Endometrium (tissue), 2 donors: ENCODE data around the gene ATF4.
"Not testable (repeated sequence)": the region's sequence is repeated elsewhere in the genome, so short reads cannot be mapped to it uniquely, and the experiment has no call there.

Experiments
- FAIRE-seq: peaks from 2 replicates; lab custom pipeline; 2012; peaks lifted over from hg19 to GRCh38; lab: Jason Lieb, UNC
- donor health status: control.
- donor health status: control.

The ATF4 gene

DNA sequence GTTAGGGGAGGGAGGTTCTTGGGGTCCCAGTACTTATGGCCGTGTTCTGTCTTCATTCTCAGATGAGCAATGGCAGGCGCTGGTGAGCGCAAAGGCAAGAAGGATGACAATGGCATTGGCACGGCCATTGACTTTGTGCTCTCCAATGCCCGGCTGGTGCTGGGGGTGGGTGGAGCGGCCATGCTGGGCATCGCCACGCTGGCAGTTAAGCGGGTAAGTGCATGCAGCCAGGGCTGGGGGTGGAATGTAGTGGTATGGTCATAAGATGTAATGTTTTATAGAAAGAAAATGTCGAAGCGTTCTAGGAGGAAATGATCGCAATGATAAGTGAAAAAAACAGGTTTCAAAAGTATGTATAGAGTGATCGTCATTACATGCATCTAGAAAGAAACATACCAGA lies 9.1 kb upstream of the ATF4 start:
- FAIRE-seq: no peak

DNA sequence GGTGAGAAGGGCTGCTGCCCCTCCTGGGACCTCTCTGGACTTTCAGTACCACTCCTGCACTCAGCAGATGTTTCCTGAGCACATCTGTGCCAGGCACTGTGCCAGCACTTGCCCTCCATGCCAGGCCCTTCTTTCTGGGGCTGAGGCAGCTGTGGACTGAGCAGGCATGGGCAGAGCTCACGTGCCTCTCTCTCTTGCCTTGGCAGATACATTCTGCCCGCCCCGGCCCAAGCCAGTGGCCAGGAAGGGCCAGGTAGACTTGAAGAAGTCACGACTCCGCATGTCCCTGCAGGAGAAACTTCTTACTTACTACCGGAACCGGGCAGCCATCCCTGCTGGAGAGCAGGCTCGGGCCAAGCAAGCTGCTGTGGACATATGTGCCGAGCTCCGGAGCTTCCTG lies 8.3 kb upstream of the ATF4 start:
- FAIRE-seq: no peak

DNA sequence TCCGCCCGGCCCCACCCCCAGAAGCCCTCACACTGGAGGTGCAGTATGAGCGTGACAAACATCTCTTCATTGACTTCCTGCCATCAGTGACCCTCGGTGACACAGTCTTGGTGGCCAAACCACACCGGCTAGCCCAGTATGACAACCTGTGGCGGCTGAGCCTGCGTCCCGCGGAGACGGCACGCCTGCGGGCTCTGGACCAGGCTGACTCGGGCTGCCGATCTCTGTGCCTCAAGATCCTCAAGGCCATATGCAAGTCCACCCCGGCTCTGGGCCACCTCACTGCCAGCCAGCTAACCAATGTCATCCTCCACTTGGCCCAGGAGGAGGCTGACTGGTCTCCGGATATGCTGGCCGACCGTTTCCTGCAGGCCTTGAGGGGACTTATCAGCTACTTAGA lies 6.6 kb upstream of the ATF4 start:
- no peak for FAIRE-seq

DNA sequence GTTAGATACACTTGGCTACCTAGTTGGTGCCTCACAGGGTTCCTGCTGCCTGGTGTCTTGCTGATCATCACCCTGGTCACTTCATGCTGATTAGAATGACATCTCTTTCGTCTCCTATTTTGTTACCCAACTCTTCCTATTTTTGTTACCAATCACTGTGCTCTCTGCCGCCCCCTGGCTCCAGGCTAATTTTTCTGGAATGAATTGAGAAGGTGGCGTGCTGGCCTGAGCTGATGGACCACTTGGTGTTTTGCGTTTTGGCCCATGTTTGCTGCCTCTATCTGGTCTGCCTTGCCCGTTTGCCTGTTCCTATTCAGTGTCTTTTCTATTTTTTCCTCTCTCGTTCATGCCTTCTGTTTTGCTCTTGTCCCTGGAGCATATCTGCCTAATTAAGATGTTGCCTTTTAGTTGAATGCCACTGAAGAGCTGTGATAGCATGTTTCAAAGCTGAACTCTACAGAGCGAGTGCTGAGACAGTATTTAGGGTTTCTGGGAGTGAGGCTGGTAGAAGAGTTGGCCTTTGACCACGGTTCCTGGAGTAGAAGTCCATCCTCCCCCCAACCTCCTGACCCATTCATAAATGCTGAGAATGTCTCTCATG lies 5.9 kb upstream of the ATF4 start:
- FAIRE-seq: no peak

DNA sequence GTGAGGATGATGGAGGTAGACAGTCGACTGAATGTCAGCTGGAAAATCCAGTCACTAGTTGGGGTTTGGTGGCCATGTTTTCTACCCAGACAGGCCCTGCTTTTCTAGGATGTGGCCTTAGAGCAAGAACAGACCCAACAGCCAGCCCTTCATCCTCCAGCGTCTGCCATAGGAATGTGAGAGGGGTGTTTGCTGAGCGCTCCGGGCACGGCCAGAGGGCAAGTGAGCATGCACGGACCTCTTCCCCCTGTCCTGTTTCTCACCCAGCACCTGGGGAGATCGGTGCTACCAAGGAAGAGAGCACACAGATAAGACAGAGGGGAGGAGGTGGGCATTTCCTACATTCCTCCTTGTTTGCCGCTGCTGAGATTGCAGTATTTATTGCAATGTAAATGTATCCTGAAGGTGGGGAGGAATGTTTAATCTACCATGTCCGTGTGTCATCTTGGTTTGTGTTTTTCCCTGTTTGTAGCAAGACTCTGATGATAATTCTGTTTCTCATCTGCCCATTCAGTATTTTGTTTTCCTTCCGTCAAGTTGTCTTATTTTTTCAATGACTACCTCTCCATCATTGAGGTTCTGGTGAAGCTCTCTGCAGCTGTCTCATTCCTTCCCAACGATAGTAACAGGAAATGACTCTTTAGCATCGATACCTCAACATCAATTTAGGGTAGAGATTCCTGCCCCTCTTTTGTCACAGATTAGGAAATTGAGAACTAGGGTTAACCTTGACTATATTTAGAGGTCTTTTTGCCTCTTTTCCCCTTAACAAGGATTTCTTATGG lies 4.9 kb upstream of the ATF4 start:
- FAIRE-seq: no peak

- no peak for FAIRE-seq
These were observed 2.9 kb upstream of the ATF4 start for GRCh38 chr22:39517470-39517869.

DNA sequence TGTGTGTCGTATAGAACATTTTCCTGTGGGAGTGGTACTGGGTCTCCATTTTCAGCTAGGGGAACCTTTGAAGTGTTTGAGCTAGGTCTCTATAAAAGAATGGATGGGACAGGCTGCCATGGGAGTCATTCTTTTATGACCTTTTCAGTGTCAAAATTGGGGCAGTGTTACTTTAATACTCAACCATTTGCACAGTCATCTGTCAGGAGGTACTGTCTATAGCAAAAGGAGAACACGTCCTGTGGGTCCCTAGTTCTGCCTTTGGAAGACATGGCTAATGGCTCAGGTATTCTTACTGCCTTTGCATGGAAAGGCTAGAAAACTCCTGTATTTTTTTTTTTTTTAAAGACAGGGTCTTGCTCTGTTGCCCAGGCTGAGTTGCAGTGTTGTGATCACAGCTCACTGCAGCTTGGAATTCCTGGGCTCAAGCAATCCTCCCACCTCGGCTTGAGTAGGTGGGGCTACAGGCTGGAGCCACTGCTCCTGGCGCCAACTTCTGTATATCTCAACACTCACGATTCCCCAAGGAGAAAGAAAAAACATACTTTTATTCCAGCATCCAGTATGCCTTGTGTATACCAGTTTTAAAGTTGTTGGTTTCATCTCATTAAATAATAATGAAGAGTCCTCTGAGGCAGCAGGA lies 2.1 kb upstream of the ATF4 start:
- FAIRE-seq: no peak

- no peak for FAIRE-seq
These were observed 1.2 kb upstream of the ATF4 start for GRCh38 chr22:39518996-39519680.

DNA sequence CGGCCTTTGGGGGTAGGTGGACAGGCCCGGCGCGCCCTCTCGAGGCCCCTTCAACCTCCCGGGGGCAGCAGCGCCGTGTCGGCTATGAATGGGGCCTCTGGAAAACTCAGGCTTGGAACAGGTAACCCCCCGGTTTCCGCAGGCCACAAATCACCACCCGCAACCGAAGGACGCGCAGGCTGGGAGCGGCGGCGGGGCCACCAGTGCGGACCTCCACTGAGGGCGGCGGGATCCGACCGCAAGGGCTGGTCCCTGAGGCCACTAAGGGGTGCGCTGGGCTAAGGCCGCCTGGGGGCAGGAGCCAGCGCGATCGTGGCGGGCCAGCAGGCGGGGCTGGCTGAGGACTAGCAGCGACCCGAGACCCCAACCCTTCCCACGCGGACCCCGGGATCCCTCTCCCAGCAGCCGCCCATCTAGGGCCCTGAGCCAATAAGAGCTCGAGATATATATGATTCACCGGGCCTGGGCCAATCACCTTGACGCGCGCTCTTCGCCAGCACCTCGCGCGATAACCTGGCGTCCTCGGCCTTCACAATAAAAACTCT lies 609 bp upstream of the ATF4 start:
- peak; percentile 96 for FAIRE-seq

DNA sequence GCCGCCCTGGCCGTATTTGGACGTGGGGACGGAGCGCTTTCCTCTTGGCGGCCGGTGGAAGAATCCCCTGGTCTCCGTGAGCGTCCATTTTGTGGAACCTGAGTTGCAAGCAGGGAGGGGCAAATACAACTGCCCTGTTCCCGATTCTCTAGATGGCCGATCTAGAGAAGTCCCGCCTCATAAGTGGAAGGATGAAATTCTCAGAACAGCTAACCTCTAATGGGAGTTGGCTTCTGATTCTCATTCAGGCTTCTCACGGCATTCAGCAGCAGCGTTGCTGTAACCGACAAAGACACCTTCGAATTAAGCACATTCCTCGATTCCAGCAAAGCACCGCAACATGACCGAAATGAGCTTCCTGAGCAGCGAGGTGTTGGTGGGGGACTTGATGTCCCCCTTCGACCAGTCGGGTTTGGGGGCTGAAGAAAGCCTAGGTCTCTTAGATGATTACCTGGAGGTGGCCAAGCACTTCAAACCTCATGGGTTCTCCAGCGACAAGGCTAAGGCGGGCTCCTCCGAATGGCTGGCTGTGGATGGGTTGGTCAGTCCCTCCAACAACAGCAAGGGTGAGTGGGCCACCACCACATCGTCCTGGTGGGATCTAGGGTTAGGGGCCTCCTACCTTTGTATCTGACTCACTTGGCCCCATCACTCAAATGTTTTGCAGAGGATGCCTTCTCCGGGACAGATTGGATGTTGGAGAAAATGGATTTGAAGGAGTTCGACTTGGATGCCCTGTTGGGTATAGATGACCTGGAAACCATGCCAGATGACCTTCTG lies 934 bp downstream of the ATF4 start:
- FAIRE-seq: not testable (repeated sequence)

DNA sequence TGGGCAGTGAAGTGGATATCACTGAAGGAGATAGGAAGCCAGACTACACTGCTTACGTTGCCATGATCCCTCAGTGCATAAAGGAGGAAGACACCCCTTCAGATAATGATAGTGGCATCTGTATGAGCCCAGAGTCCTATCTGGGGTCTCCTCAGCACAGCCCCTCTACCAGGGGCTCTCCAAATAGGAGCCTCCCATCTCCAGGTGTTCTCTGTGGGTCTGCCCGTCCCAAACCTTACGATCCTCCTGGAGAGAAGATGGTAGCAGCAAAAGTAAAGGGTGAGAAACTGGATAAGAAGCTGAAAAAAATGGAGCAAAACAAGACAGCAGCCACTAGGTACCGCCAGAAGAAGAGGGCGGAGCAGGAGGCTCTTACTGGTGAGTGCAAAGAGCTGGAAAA lies 1.7 kb downstream of the ATF4 start:
- FAIRE-seq: peak; percentile 21

DNA sequence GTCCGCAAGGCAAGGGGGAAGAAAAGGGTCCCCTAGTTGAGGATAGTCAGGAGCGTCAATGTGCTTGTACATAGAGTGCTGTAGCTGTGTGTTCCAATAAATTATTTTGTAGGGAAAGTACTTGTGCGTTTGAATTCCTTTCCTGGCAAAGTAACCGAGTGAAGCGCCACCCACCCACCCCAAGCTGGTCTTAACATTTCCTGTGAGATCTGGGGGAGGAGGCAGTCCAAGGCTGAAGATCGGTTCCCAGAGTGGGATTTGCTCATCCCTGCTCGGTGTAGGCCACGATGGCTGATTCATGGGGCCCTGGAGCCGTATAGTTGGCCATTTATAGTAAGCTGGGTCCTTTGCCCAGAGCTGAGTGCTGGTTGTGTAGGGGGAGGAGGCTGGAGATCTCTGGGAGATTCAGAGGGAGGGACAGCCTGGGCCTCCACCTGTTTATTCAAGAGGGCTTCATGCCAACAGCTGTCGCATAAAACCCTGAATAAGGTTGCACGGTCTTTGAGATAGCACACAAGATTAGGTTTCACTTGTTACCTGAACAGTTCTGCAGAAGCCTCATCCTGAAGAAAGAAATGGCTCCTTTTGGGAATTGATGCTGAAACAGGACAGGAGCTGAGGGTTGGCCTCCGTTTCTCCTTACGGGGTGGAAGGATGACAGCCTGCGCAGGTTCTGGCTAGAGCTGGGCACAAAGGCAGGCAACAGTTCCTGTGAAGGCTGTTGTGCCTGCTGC lies 2.4 kb downstream of the ATF4 start:
- FAIRE-seq: no peak

- no peak for FAIRE-seq
These were observed 3.9 kb downstream of the ATF4 start for GRCh38 chr22:39524089-39524752.

DNA sequence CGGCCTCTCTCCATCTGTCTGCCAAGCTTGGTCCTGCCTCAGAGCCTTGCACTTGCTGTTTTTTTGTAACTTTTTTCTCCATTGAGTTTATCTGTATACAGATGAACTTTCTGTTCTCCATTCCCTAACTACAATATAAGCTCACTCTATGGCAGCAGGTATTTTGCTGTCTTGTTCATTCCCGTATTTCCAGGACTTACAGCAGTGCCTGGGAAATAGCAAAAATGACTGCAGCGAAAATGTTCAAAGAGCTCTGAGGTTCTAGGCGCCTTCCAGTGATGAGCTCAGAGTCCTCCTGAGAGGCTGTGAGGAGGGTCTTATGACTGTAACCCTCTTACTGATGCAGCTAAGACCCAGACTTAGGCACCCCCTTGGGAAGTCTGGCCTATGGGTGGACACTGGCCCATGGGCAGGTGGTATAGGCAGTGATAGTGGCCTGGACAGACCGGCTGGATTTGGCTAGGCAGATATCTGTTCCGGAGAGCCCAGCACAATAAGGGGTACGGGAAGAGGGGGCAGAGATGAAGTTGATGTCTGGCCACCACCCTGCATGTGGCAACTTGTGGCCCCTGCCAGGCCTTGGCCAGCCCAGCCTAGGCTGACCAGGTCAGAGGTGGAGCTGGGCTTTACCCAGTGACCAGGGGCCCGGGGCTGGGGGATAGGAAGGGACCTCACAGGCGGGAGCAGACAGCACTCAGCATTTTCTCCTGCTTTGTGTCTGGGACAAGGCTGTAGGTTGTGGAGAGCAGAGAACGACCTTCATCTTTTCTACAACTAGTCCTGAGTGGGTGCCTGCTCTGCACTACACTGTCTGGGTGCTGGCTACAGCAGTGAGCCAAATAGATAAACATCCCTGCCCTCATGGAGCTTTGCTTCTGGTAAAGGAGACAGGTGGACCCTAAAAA lies 4.6 kb downstream of the ATF4 start:
- no peak for FAIRE-seq

GRCh38 chr22:39525658-39525975 lies 5.3 kb downstream of the ATF4 start:
- FAIRE-seq: no peak

GRCh38 chr22:39526736-39527171 lies 6.4 kb downstream of the ATF4 start:
- no peak for FAIRE-seq

DNA sequence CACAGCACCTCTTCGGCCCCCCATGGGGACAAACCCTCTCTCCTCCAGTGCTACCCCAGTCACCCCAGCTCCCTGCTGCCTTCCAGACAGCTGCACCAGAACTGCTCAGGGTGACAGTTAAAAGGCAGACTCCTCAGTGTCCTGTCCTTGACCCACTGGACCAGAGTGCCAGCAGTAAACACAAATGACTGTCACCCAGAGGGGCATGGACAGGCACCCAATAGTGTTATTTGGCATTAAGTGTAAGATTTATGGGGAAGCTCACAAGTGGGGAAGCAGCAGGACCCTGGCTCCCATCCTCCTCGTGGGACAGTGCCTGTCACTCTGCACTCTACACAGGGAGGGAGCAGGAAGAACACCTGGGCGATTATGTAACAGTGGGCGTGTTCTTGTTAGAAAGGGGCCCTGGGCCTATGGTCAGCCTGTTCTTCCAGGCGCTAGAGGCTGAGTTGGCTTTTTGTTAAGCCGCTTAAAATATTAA lies 7.2 kb downstream of the ATF4 start:
- FAIRE-seq: no peak

DNA sequence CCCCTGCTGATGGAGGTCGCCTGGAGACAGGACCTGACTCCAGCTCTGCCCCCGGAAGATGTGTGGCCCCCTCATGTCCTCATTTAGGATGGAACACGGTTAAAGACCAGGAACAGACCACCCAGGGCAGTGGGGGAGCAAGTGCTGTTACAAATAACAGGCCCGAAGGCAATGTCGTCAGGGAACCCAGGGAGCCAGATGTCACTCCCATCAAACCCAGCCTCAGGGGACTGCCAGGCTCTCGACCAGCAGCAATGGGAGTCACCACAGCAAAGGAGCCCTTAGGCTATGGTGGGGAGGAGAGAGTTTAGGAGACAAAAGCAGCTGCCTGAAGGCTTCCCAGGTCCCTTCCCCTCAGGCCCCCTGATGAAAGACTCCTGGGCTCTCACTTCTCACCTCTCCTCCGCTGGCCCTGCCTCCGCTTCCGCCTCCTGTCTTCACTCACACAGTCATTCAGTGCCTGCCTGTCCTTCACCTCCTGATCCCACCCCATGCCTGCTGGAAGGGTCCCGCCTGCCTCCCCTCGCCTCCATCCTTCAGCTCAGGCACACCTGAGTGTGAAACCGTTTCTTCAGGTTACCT lies 7.8 kb downstream of the ATF4 start:
- no peak for FAIRE-seq
